Activated CD4-positive, CD25-positive, alpha-beta regulatory T cell treated with anti-CD3 and anti-CD28 coated beads, Interleukin-2, amount 50 U/mL, for 72 hours (primary cell): ENCODE results near the gene PITPNB.

Experiments used
- DNase-seq: peaks from one replicate; pipeline ENCODE4 v3.0.0; 2021

PITPNB gene

GRCh38 chr22:27878541-27878940 lies 40.5 kb downstream of the PITPNB start:
- DNase-seq: no peak

- DNase-seq: no peak
Observed at GRCh38 chr22:27877501-27877900, 41.6 kb downstream of the PITPNB start.

- DNase-seq: no peak
Observed at GRCh38 chr22:27876684-27877083, 42.4 kb downstream of the PITPNB start.

GRCh38 chr22:27875951-27876350 lies 43.1 kb downstream of the PITPNB start:
- no peak for DNase-seq

- DNase-seq: no peak
Observed at GRCh38 chr22:27874764-27875163, 44.3 kb downstream of the PITPNB start.

GRCh38 chr22:27874185-27874584 lies 44.9 kb downstream of the PITPNB start:
- no peak for DNase-seq

- DNase-seq: no peak
Observed at GRCh38 chr22:27873472-27873871, 45.6 kb downstream of the PITPNB start.

GRCh38 chr22:27872488-27872887 lies 46.6 kb downstream of the PITPNB start:
- DNase-seq: no peak

GRCh38 chr22:27871306-27872014 lies 47.6 kb downstream of the PITPNB start:
- DNase-seq: no peak

- no peak for DNase-seq
Observed at GRCh38 chr22:27870234-27871191, 48.5 kb downstream of the PITPNB start.

- no peak for DNase-seq
Observed at GRCh38 chr22:27868732-27869282, 50.2 kb downstream of the PITPNB start.

- DNase-seq: no peak
Observed at GRCh38 chr22:27867953-27868731, 50.9 kb downstream of the PITPNB start.

GRCh38 chr22:27867085-27867952 lies 51.7 kb downstream of the PITPNB start:
- no peak for DNase-seq

GRCh38 chr22:27866135-27867084 lies 52.6 kb downstream of the PITPNB start:
- DNase-seq: no peak

GRCh38 chr22:27865496-27865895 lies 53.6 kb downstream of the PITPNB start:
- DNase-seq: no peak

GRCh38 chr22:27863556-27863955 lies 55.5 kb downstream of the PITPNB start:
- no peak for DNase-seq

- no peak for DNase-seq
Observed at GRCh38 chr22:27863001-27863400, 56.1 kb downstream of the PITPNB start.

GRCh38 chr22:27859336-27859735 lies 59.7 kb downstream of the PITPNB start:
- DNase-seq: no peak

- DNase-seq: no peak
Observed at GRCh38 chr22:27858626-27859025, 60.4 kb downstream of the PITPNB start.

GRCh38 chr22:27857443-27857842 lies 61.6 kb downstream of the PITPNB start:
- DNase-seq: no peak

- no peak for DNase-seq
Observed at GRCh38 chr22:27856386-27856785, 62.7 kb downstream of the PITPNB start.
